Left lobe of liver (tissue), 2 donors: ENCODE measurements around the gene HTR4. TPM values are rescaled to one million over a fixed set of nuclear protein-coding genes. Genes with fewer than 3 reads are reported as not detected.

Experiments
- ATAC-seq: fragments of 200-7000 bp; cut with Tn5 transposase; one replicate; pipeline ENCODE4 v1.9.1; 2020; ENCODE audit warnings: mild to moderate bottlenecking, moderate library complexity
- DNase-seq: peaks from one replicate; pipeline ENCODE4 v3.0.0-alpha.2; 2020; ENCODE audit warnings: low spot score
- total RNA-seq: library from RNA; stranded (reverse); gene quantifications from one replicate; pipeline ENCODE4 v1.2.1, GENCODE V29; 2021
- donor health status: DM: no; HTN: no; CAD: no; lungs with moderate emphysema.
- donor health status: DM: no; HTN: yes; CAD: no.

HTR4 gene
- total RNA-seq, 1 donor from 2014 or later = not detected

- no peak for DNase-seq
- no peak for ATAC-seq
Measured at GRCh38 chr5:148665431-148665830, 11.1 kb upstream of the HTR4 start.

- ATAC-seq (no peak), DNase-seq (no peak)
Measured at GRCh38 chr5:148663509-148663908, 9.2 kb upstream of the HTR4 start.

- DNase-seq (no peak), ATAC-seq (no peak)
Measured at GRCh38 chr5:148660346-148660660, 6.0 kb upstream of the HTR4 start.

- ATAC-seq (no peak), DNase-seq (no peak)
Measured at GRCh38 chr5:148659641-148660345, 5.5 kb upstream of the HTR4 start.

- ATAC-seq (no peak), DNase-seq (no peak)
Measured at GRCh38 chr5:148653291-148653835, 964 bp downstream of the HTR4 start.

- ATAC-seq = no peak
- no peak for DNase-seq
Measured at GRCh38 chr5:148651528-148651927, 2.8 kb downstream of the HTR4 start.

- ATAC-seq = no peak
Measured at GRCh38 chr5:148645527-148645926, 8.8 kb downstream of the HTR4 start.

GRCh38 chr5:148641735-148642134 is 12.6 kb downstream of the HTR4 start:
- ATAC-seq (peak; percentile 91), DNase-seq (peak; percentile 50)

More at GRCh38 chr5:148645527-148645926, 8.8 kb downstream of the HTR4 start:
- DNase-seq = no peak

GRCh38 chr5:148640471-148640870 is 13.9 kb downstream of the HTR4 start:
- no peak for DNase-seq
- no peak for ATAC-seq

GRCh38 chr5:148639081-148639480 is 15.2 kb downstream of the HTR4 start:
- no peak for ATAC-seq
- DNase-seq = no peak

- no peak for ATAC-seq
- DNase-seq = no peak
Measured at GRCh38 chr5:148636353-148636752, 18.0 kb downstream of the HTR4 start.

- ATAC-seq (no peak), DNase-seq (no peak)
Measured at GRCh38 chr5:148635321-148636083, 18.8 kb downstream of the HTR4 start.

GRCh38 chr5:148633067-148633377 is 21.3 kb downstream of the HTR4 start:
- DNase-seq (no peak), ATAC-seq (no peak)

GRCh38 chr5:148632255-148633066 is 21.9 kb downstream of the HTR4 start:
- DNase-seq (no peak), ATAC-seq (no peak)

GRCh38 chr5:148626986-148627385 is 27.3 kb downstream of the HTR4 start:
- ATAC-seq (no peak), DNase-seq (no peak)

- ATAC-seq = no peak
- no peak for DNase-seq
Measured at GRCh38 chr5:148626081-148626613, 28.2 kb downstream of the HTR4 start.

GRCh38 chr5:148625250-148625649 is 29.1 kb downstream of the HTR4 start:
- DNase-seq (no peak), ATAC-seq (no peak)

GRCh38 chr5:148623741-148624140 is 30.6 kb downstream of the HTR4 start:
- DNase-seq (no peak), ATAC-seq (no peak)

GRCh38 chr5:148623101-148623500 is 31.2 kb downstream of the HTR4 start:
- ATAC-seq (no peak), DNase-seq (no peak)

GRCh38 chr5:148620696-148621095 is 33.6 kb downstream of the HTR4 start:
- DNase-seq = no peak
- no peak for ATAC-seq

- DNase-seq (no peak), ATAC-seq (no peak)
Measured at GRCh38 chr5:148620091-148620490, 34.2 kb downstream of the HTR4 start.
